DND-41 (cell line): ENCODE data around the gene TBXAS1.

Source experiments
- ATAC-seq: fragments of 200-7000 bp; cut with Tn5 transposase; 3 replicates; pipeline ENCODE4 v1.9.1; 2021; ENCODE audit warnings: low read depth; ENCODE audit not compliant: insufficient read depth
- DNase-seq: peaks from one replicate; pipeline ENCODE4 v3.0.0-alpha.2; 2020
- H2AFZ ChIP-seq: 2 replicates; pipeline ENCODE4 v1.6.0; 2012; ENCODE audit warnings: low read depth, low read length
- H3K27ac ChIP-seq: 2 replicates; pipeline ENCODE4 v1.5.1; 2012; ENCODE audit warnings: low read length, inconsistent platforms
- H3K27me3 ChIP-seq: fragments of 200-600 bp; sonication (generic); 2 replicates; pipeline ENCODE4 v1.6.0; 2012; ENCODE audit warnings: low read length, mild to moderate bottlenecking, inconsistent platforms; ENCODE audit not compliant: insufficient read depth, poor library complexity
- H3K36me3 ChIP-seq: 2 replicates; pipeline ENCODE4 v1.5.1; 2012; ENCODE audit warnings: low read length, inconsistent platforms; ENCODE audit not compliant: insufficient read depth
- H3K4me1 ChIP-seq: 2 replicates; pipeline ENCODE4 v1.5.1; 2012; ENCODE audit warnings: mild to moderate bottlenecking, low read length; ENCODE audit not compliant: insufficient read depth
- H3K4me2 ChIP-seq: 2 replicates; pipeline ENCODE4 v1.6.0; 2012; ENCODE audit warnings: mild to moderate bottlenecking, moderate library complexity, low read length, inconsistent platforms; ENCODE audit not compliant: insufficient read depth
- H3K4me3 ChIP-seq, 2 experiments: fragments of 200-600 bp in 1 of 2; shearing (Covaris generic) in 1 of 2; 2 replicates each; pipeline ENCODE4 v1.5.1; 2012 to 2016; ENCODE audit warnings: inconsistent platforms in 2 of 2, low read length in 2 of 2, mild to moderate bottlenecking in 2 of 2, low read depth in 1 of 2, moderate library complexity in 1 of 2
- H3K79me2 ChIP-seq: 2 replicates; pipeline ENCODE4 v1.6.0; 2012; ENCODE audit warnings: low read length, inconsistent platforms; ENCODE audit not compliant: insufficient read depth
- H3K9ac ChIP-seq: 2 replicates; pipeline ENCODE4 v1.6.0; 2012; ENCODE audit warnings: low read depth, mild to moderate bottlenecking, inconsistent platforms, low read length, moderate library complexity
- H3K9me3 ChIP-seq: 2 replicates; pipeline ENCODE4 v1.5.1; 2012; ENCODE audit warnings: low read length, moderate library complexity, mild to moderate bottlenecking, inconsistent platforms; ENCODE audit not compliant: insufficient read depth, severe bottlenecking
- H4K20me1 ChIP-seq: 2 replicates; pipeline ENCODE4 v1.6.0; 2012; ENCODE audit warnings: low read length; ENCODE audit not compliant: insufficient read depth
- EZH2 ChIP-seq: IDR thresholded peaks from 3 replicates; pipeline ENCODE4 v1.6.1; 2012; ENCODE audit warnings: borderline replicate concordance, low read depth, mild to moderate bottlenecking, moderate library complexity, low read length, inconsistent platforms; ENCODE audit not compliant: severe bottlenecking
- TF ChIP-seq, protein P1 (sequence below): IDR thresholded peaks from 2 replicates; pipeline ENCODE4 v1.5.1; 2012; ENCODE audit warnings: borderline replicate concordance, low read length, moderate library complexity, mild to moderate bottlenecking; ENCODE audit not compliant: poor library complexity, severe bottlenecking; ENCODE audit errors: extremely low read depth

TBXAS1 gene

DNA sequence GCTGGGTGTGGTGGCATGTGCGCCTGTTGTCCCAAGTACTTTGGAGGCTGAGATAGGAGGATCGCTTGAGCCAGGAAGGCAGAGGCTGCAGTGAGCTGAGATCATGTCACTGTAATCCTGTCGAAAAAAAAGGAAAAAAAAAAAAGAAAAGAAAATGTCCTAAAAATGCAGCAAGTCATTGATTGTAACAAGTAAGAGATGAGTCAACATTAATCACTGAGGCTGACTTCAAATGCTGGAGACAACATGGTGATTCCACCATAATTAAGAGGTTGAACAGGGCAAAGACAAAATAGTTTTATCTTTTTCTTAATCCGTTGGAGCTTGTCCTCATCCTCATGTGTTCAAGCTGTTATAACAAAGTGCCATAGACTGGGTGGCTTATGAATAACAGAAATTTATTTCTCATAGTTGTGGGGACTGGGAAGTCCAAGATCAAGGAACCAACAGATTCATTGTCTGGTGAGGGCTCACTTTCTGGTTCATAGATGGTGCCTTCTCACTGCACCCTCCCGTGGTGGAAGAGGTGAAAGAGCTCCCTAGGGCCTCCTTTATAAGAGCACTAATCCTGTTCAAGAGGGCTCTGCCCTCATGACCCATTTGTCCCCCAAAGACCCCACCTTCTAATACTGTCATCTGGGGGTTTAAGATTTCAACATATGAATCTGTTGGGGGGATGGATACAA lies 60.3 kb downstream of the TBXAS1 start:
- Histone ChIP-seq H4K20me1 (no peaks in the 10 kb centered on the region), H3K36me3 (no peaks in the 10 kb centered on the region), H3K27ac (no peak overlapping the region), H3K4me3 (no peak overlapping the region), H3K27me3 (no peaks in the 10 kb centered on the region), H3K79me2 (no peaks in the 10 kb centered on the region), H3K9me3 (no peaks in the 10 kb centered on the region), H3K4me1 (no peaks in the 10 kb centered on the region), H3K4me2 (no peak overlapping the region), H3K9ac (no peak overlapping the region), H2AFZ (no peak overlapping the region)
- TF ChIP-seq, protein P1, sequence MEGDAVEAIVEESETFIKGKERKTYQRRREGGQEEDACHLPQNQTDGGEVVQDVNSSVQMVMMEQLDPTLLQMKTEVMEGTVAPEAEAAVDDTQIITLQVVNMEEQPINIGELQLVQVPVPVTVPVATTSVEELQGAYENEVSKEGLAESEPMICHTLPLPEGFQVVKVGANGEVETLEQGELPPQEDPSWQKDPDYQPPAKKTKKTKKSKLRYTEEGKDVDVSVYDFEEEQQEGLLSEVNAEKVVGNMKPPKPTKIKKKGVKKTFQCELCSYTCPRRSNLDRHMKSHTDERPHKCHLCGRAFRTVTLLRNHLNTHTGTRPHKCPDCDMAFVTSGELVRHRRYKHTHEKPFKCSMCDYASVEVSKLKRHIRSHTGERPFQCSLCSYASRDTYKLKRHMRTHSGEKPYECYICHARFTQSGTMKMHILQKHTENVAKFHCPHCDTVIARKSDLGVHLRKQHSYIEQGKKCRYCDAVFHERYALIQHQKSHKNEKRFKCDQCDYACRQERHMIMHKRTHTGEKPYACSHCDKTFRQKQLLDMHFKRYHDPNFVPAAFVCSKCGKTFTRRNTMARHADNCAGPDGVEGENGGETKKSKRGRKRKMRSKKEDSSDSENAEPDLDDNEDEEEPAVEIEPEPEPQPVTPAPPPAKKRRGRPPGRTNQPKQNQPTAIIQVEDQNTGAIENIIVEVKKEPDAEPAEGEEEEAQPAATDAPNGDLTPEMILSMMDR: no peak
- TF ChIP-seq EZH2: no peak
- DNase-seq: no peak
- no peak for ATAC-seq

DNA sequence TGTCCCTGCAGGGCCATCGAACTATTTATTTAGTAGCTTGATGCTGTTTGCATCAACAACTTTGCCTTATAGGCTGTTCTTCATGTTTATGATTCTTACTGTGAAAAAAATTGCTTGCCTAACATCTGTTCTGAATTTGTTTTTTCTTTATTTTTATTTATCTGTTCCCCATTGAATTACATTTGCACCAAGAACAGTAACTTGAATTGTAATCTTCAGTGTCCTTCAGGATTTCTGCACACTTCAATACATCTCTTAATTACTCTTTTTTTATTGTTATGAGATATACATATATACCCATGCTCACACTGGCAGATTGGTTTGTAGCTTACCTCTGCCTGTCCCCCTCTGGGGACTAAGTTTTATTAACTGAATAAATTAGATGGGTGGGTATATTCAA lies 64.4 kb downstream of the TBXAS1 start:
- Histone ChIP-seq H3K4me3 (no peak overlapping the region), H3K9ac (no peak overlapping the region), H4K20me1 (no peaks in the 10 kb centered on the region), H3K79me2 (no peaks in the 10 kb centered on the region), H3K27ac (no peak overlapping the region), H3K4me2 (no peak overlapping the region), H2AFZ (no peak overlapping the region), H3K9me3 (no peaks in the 10 kb centered on the region), H3K4me1 (no peaks in the 10 kb centered on the region), H3K36me3 (no peaks in the 10 kb centered on the region), H3K27me3 (no peaks in the 10 kb centered on the region)
- ATAC-seq: no peak
- TF ChIP-seq EZH2: no peak
- TF ChIP-seq, protein P1: no peak
- no peak for DNase-seq

DNA sequence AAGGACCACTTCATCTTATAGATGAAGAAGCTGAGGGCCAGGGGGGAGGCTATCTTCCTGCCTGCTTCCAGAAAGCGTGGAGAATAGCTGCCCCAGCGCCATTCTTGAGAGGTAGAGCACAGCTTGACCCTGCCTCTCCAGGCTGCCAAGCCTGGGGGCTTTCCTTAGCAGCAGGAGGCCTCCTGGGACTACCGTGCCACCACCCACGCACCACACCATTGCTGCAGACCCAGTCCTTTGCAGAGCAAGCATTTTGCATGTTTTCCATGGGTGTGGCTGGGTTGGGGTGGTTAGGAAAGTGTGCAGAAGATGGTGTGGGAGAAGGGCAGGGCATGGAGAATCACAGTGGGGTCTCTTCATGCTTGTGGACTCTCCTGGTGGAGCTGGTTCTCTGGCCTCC lies 64.9 kb downstream of the TBXAS1 start:
- H3K9ac ChIP-seq: no peak overlapping the region
- no peak overlapping the region for H3K27ac ChIP-seq
- H3K79me2 ChIP-seq: no peaks in the 10 kb centered on the region
- no peaks in the 10 kb centered on the region for H4K20me1 ChIP-seq
- ATAC-seq: no peak
- no peaks in the 10 kb centered on the region for H3K36me3 ChIP-seq
- H3K4me1 ChIP-seq: no peaks in the 10 kb centered on the region
- H2AFZ ChIP-seq: no peak overlapping the region
- TF ChIP-seq, protein P1: no peak
- no peak for TF ChIP-seq EZH2
- no peaks in the 10 kb centered on the region for H3K27me3 ChIP-seq
- H3K4me3 ChIP-seq: no peak overlapping the region
- DNase-seq: no peak
- no peak overlapping the region for H3K4me2 ChIP-seq
- H3K9me3 ChIP-seq: no peaks in the 10 kb centered on the region
